Pulmonary artery endothelial cell (primary cell): Measurements from ENCODE around the gene NOL3. TPM values are rescaled to one million over a fixed set of nuclear protein-coding genes. Genes with fewer than 3 reads are reported as not detected.

Source experiments
- DNase-seq: peaks from one replicate; pipeline ENCODE4 v3.0.0-alpha.2; 2011; ENCODE audit warnings: low read depth, low spot score
- total RNA-seq: library from RNA; depleted of rRNA; stranded (reverse); fragments of >200 nt; gene quantifications from 2 replicates; pipeline ENCODE4 v1.2.3, GENCODE V29; 2014

Gene NOL3
- total RNA-seq, 1 donor from 2014 or later, result 9.1 TPM

GRCh38 chr16:67154578-67155294 is 15.6 kb upstream of the NOL3 start:
- no peak for DNase-seq

- no peak for DNase-seq
Observed at GRCh38 chr16:67155295-67156142, 14.8 kb upstream of the NOL3 start.

- DNase-seq, result no peak
Observed at GRCh38 chr16:67156143-67156844, 14.0 kb upstream of the NOL3 start.

- DNase-seq, result no peak
Observed at GRCh38 chr16:67157106-67157748, 13.1 kb upstream of the NOL3 start.

DNA sequence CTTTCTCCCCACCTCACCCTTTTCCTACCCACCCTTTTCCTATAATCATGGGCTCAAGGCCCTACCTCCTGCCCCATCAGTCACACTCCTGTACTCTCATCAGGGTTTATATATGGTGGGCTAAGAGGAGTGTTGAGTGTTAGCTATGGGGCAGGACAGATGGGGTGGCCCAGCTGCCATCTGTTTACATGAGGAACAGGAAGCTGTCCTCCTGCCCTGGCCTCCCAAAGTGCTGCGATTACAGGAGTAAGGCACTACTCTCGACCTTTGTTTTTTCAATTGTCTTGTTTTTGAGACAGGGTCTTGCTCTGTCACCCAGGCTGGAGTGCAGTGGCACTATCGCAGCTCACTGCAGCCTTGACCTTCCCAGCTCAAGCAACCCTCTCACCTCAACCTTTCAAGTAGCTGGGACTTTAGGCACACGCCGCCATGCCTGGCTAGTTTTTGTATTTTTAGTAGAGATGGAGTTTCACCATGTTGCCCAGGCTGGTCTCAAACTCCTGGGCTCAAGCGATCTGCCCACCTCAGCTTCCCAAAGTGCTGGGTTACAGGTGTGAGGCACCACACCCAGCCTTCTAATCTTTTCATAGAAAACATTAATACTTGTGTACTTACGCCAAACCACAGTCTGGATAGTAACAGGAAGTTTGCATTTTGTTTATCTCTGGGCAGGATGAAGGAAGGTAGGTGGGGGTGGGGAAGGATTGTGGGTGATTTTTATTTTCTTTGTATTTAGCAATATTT is 12.3 kb upstream of the NOL3 start:
- DNase-seq, result no peak

- no peak for DNase-seq
Observed at GRCh38 chr16:67158637-67159600, 11.4 kb upstream of the NOL3 start.

DNA sequence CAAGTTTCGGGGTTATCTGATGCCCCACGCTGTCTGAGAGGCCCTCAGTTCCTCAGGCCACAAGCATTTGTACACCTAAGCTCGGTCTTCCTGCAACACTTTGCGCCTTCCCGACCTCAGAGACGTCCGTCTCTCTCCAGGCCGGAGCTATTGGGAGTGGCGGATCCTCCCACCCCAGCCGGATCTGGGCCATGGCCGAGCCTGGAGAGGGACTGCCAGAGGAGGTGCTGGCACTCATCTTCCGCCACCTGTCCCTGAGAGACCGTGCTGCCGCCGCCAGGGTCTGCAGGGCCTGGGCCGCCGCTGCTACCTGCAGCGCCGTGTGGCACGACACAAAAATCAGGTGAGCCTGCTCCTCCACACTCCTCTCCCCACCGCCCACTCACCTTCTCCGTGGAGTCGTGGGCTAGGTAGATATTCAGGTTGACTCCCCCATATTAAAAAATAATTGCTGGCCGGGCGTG is 8.7 kb upstream of the NOL3 start:
- DNase-seq, result no peak

DNA sequence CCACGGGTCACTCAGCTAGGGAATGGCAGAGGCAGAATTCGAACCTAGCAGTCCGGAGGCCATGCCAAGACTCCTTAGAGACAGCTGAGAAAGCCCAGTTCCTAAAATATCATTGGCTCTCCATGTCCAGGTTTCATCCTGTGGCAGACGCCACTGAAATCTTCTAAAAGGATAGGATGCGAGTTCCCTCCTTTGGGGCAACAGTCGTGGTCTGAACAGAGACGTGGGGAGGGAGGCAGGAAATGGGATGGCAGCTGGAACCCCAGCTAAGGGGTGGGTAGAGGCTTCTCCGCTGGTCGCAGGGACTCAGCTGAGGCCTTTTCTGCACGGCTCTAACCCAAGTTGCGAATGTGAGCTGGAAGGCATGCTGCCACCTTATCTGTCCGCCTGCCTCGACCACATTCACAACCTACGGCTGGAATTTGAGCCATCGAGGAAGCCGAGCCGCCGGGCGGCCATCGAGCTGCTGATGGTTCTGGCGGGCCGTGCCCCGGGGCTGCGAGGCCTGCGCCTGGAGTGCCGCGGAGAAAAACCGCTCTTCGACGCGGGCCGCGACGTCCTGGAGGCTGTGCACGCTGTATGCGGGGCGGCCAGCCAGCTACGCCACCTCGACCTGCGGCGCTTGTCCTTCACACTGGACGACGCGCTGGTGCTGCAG is 7.7 kb upstream of the NOL3 start:
- no peak for DNase-seq

DNA sequence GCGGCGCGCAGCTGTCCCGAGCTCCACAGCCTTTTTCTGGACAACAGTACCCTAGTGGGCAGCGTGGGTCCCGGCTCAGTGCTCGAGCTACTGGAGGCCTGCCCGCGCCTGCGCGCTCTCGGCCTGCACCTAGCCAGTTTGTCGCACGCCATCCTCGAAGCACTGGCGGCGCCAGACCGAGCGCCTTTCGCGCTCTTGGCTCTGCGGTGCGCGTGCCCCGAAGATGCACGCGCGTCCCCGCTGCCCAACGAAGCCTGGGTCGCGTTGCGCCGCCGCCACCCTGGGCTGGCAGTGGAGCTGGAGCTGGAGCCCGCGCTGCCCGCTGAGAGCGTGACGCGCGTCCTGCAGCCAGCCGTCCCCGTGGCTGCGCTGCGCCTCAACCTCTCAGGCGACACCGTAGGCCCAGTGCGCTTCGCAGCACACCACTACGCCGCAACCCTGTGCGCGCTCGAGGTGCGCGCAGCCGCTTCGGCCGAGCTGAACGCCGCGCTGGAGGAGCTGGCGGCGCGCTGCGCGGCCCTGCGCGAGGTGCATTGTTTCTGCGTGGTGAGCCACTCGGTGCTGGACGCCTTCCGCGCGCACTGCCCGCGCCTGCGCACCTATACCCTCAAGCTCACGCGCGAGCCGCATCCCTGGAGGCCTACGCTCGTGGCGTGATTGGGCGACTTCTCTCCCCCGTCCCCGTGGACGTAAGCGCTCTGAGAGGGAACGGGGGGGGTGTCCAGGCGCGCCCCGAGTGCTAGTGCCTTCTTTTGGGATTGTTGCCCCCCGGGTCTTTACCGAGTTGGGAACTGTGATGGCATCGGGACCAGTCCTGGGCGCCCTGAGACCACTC is 7.0 kb upstream of the NOL3 start:
- no peak for DNase-seq

DNA sequence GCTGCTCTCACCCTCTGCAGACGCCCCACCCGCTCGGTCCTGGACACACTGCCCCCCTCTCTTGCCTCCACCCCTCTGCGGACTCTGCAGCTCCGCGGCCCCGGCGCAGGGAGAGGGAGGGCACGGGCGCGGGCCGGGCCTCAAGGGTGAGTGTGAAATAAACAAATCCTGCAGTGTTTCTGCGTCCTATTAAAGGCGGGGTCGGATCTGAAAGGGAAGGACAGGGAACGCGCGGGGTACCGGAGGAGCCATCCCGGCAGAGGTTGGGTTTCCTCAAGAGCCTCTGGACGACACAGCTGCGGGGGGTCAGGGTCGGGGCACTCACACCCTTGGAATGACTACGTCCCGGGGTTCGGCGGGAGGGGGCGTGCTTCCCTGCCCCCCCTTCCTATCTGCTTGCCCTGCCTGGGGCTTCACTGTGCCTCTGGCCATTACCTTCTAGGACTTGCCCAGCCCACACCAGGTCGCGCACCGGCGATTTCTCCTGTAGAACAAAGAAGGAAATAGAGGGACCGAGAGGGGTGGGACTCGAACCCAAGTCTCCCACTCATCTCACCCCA is 6.3 kb upstream of the NOL3 start:
- no peak for DNase-seq

- no peak for DNase-seq
Observed at GRCh38 chr16:67164599-67165061, 5.7 kb upstream of the NOL3 start, which contains the start of gene HSF4. TSS of gene HSF4 (plus strand) at chr16:67164745. CDS start at chr16:67164812, 67 bp downstream.

GRCh38 chr16:67165121-67166078 is 4.9 kb upstream of the NOL3 start:
- DNase-seq, result no peak

- DNase-seq, result no peak
Observed at GRCh38 chr16:67166110-67166547, 4.2 kb upstream of the NOL3 start.

- DNase-seq, result no peak
Observed at GRCh38 chr16:67166598-67167168, 3.7 kb upstream of the NOL3 start.

DNA sequence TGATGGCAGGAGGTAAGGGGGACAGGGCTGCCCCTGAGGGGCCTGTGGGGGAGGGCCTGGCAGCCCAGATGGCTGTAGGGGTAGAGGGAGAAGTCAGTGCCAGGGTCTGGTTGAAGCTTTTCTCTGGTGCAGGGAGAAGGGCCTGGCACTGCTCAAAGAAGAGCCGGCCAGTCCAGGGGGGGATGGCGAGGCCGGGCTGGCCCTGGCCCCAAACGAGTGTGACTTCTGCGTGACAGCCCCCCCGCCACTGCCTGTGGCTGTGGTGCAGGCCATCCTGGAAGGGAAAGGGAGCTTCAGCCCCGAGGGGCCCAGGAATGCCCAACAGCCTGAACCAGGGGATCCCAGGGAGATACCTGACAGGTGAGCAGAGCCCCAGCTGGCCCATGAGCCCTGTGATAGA is 2.8 kb upstream of the NOL3 start:
- no peak for DNase-seq

GRCh38 chr16:67169011-67169451 is 1.3 kb upstream of the NOL3 start:
- DNase-seq, result no peak
